ENCODE data around the gene KIF27.
"Not testable (repeated sequence)": the region's sequence is repeated elsewhere in the genome, so short reads cannot be mapped to it uniquely, and the experiment has no call there.

DNA sequence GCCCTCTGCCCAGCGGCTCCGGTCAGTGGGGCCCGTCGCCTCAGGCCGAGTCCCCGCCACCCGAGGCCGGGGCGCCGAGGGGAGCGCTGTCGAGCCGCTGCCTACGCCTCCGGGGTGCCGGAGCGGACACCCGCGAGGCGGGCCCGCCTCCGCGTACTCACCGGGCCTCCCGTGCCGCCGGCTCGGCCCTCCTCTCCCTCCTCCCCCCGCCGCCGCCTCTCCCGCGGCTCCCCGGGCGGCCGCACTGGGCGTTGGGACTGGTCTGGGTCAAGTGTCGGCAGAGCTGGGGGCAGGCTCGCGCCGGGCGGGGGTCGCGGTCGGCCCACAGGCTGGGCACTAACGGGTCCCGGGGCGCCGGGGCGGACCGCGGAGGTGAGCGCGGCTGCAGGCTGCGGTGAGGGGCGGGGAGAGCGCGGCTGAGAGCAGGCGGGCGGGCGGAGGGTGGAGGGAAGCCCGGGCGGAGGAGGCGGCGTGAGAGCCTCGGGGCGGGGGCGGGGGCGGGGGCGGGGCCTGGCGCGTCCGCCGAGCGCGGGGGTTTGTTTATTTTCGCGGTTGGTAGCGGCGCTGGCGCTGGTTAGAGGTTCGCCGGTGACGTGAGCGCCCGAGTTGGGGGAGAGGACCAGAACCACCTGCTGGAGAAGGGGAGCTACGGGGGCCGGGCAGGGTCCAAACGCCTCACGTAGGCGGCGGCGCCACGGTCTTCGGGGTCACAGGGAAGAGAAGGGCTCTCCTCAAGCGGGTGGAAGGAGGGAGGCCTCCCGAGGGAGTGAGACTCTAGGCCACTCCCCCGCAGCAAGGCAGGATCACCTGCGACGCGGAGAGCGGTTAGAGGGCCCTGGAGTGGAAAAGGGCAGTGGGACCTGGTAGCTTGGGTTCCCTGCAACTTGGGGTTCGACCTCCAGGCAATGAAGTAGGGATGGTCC lies 103.6 kb downstream of the KIF27 start, which contains the start of gene GKAP1:
- TF ChIP-seq POLR2A, POLR2AphosphoS5, EP300 (IDR thresholded peaks at IDR 0.05): not testable (repeated sequence)
- TF ChIP-seq, protein P1, sequence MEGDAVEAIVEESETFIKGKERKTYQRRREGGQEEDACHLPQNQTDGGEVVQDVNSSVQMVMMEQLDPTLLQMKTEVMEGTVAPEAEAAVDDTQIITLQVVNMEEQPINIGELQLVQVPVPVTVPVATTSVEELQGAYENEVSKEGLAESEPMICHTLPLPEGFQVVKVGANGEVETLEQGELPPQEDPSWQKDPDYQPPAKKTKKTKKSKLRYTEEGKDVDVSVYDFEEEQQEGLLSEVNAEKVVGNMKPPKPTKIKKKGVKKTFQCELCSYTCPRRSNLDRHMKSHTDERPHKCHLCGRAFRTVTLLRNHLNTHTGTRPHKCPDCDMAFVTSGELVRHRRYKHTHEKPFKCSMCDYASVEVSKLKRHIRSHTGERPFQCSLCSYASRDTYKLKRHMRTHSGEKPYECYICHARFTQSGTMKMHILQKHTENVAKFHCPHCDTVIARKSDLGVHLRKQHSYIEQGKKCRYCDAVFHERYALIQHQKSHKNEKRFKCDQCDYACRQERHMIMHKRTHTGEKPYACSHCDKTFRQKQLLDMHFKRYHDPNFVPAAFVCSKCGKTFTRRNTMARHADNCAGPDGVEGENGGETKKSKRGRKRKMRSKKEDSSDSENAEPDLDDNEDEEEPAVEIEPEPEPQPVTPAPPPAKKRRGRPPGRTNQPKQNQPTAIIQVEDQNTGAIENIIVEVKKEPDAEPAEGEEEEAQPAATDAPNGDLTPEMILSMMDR (IDR thresholded peaks at IDR 0.05): not testable (repeated sequence)

Data from suprapubic skin (tissue), 4 donors.